ENCODE results near the gene CTBP2. TPM values are rescaled to one million over a fixed set of nuclear protein-coding genes. Genes with fewer than 3 reads are reported as not detected.
A peak's percentile ranks its signal among the peaks of the same experiment; 100 is the strongest.

CTBP2 gene
- 112 and 148 TPM in 2 replicates for total RNA-seq

- DNase-seq, result peak; percentile 54
These were observed at the start of gene CTBP2 for GRCh38 chr10:125159932-125160855. Gene CTBP2, minus strand, starts transcription at chr10:125160563.

- peak; percentile 24 for DNase-seq
These were observed 49.4 kb upstream of the CTBP2 start for GRCh38 chr10:125209591-125210355.

GRCh38 chr10:125208854-125209565 lies 48.6 kb upstream of the CTBP2 start:
- DNase-seq, result no peak

- DNase-seq, result no peak
These were observed 46.3 kb upstream of the CTBP2 start for GRCh38 chr10:125206623-125207022.

- no peak for DNase-seq
These were observed 45.1 kb upstream of the CTBP2 start for GRCh38 chr10:125205431-125205830.

GRCh38 chr10:125204400-125204799 lies 44.0 kb upstream of the CTBP2 start:
- no peak for DNase-seq

GRCh38 chr10:125203186-125203800 lies 42.9 kb upstream of the CTBP2 start:
- DNase-seq, result no peak

GRCh38 chr10:125201791-125202622 lies 41.6 kb upstream of the CTBP2 start:
- no peak for DNase-seq

GRCh38 chr10:125201108-125201524 lies 40.8 kb upstream of the CTBP2 start:
- no peak for DNase-seq

- DNase-seq, result no peak
These were observed 40.0 kb upstream of the CTBP2 start for GRCh38 chr10:125200396-125200795.

- no peak for DNase-seq
These were observed 38.9 kb upstream of the CTBP2 start for GRCh38 chr10:125199270-125199669.

GRCh38 chr10:125194814-125195213 lies 34.5 kb upstream of the CTBP2 start:
- DNase-seq, result no peak

GRCh38 chr10:125193306-125193877 lies 33.0 kb upstream of the CTBP2 start:
- no peak for DNase-seq

- DNase-seq, result no peak
These were observed 32.3 kb upstream of the CTBP2 start for GRCh38 chr10:125192620-125193019.

- no peak for DNase-seq
These were observed 31.6 kb upstream of the CTBP2 start for GRCh38 chr10:125192005-125192404.

GRCh38 chr10:125190946-125191345 lies 30.6 kb upstream of the CTBP2 start:
- DNase-seq, result no peak

- DNase-seq, result no peak
These were observed 30.1 kb upstream of the CTBP2 start for GRCh38 chr10:125190414-125190813.

GRCh38 chr10:125189162-125189561 lies 28.8 kb upstream of the CTBP2 start:
- no peak for DNase-seq

GRCh38 chr10:125187238-125188194 lies 27.2 kb upstream of the CTBP2 start:
- DNase-seq, result no peak

Data from dermis blood vessel endothelial cell (primary cell).